HG03571 (cell line): Measurements from ENCODE around the gene ACSBG1.

Experiments
- ATAC-seq: cut with Tn5 transposase; IDR thresholded peaks from one replicate; pipeline ENCODE4 v1.9.1; 2021; ENCODE audit not compliant: unreplicated experiment

ACSBG1 gene

GRCh38 chr15:78205337-78205736 is 29.0 kb downstream of the ACSBG1 start:
- ATAC-seq = no peak

- ATAC-seq = no peak
Measured at GRCh38 chr15:78204351-78205309, 29.7 kb downstream of the ACSBG1 start.

- ATAC-seq = no peak
Measured at GRCh38 chr15:78203346-78204225, 30.8 kb downstream of the ACSBG1 start.

- no peak for ATAC-seq
Measured at GRCh38 chr15:78201281-78202190, 32.8 kb downstream of the ACSBG1 start.

GRCh38 chr15:78200276-78200930 is 34.0 kb downstream of the ACSBG1 start:
- no peak for ATAC-seq

- no peak for ATAC-seq
Measured at GRCh38 chr15:78197632-78198031, 36.7 kb downstream of the ACSBG1 start.

GRCh38 chr15:78195735-78196201 is 38.6 kb downstream of the ACSBG1 start:
- ATAC-seq = peak; percentile 55

GRCh38 chr15:78194568-78194925 is 39.8 kb downstream of the ACSBG1 start:
- ATAC-seq = no peak

- ATAC-seq = no peak
Measured at GRCh38 chr15:78193731-78194567, 40.4 kb downstream of the ACSBG1 start.

GRCh38 chr15:78192826-78193594 is 41.4 kb downstream of the ACSBG1 start:
- no peak for ATAC-seq

GRCh38 chr15:78182821-78183220 is 51.5 kb downstream of the ACSBG1 start:
- ATAC-seq = no peak

- ATAC-seq = no peak
Measured at GRCh38 chr15:78182336-78182700, 52.0 kb downstream of the ACSBG1 start.

GRCh38 chr15:78179906-78180305 is 54.5 kb downstream of the ACSBG1 start:
- no peak for ATAC-seq

GRCh38 chr15:78179286-78179840 is 55.0 kb downstream of the ACSBG1 start:
- no peak for ATAC-seq

- ATAC-seq = no peak
Measured at GRCh38 chr15:78178064-78178463, 56.3 kb downstream of the ACSBG1 start.

- no peak for ATAC-seq
Measured at GRCh38 chr15:78177447-78177873, 56.9 kb downstream of the ACSBG1 start.

- no peak for ATAC-seq
Measured at GRCh38 chr15:78175330-78175729, 59.0 kb downstream of the ACSBG1 start.

- ATAC-seq = no peak
Measured at GRCh38 chr15:78174401-78174800, 60.0 kb downstream of the ACSBG1 start.
